Raji (cell line): ENCODE data around the gene METTL4.

Experiments used
- POLR2A ChIP-seq: IDR thresholded peaks from 2 replicates; pipeline ENCODE4 v1.6.1; 2011; ENCODE audit warnings: low read depth, low read length, control low read depth; ENCODE audit not compliant: insufficient read depth

Gene METTL4

DNA sequence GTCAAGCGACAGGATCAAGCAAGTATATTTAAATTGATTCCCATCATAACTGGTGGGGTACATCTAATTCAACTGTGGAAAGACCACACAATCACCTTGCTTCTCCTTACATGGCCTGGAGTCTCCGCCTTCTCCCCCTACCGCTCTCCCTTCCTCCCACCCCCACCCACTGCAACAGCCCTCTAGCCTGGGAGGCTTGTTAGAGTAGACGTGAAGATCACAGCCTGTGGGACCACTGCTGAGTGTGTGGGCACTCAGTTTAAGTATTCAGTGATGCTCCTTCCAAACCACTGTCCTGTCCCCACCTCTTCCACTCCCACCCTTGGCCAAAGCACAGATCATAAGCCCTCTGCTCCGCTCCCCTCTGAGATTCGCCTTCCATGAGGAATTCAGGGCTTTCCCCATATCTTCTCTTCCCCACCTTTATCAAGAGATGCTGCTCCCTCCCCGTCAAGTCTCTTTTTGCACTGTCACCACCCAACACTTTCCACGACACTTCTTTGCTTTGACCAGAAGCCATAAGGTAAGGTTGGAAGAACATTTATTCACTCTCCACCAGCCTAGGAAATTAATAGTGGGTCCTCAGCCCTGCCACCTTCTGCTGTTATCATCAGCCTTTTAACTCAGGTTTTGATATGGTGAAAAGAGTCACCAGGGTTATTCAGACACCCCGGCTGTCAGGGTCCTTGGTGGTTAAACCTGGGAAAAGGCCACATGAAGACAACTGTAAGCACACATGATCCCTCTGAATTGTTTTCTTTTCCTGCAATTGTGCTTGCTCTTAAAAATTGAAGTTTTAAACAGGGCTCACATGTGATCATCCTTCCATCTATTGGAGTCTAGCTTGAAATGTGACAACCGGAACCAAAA lies 1.7 kb downstream of the METTL4 start:
- no peak for TF ChIP-seq POLR2A

DNA sequence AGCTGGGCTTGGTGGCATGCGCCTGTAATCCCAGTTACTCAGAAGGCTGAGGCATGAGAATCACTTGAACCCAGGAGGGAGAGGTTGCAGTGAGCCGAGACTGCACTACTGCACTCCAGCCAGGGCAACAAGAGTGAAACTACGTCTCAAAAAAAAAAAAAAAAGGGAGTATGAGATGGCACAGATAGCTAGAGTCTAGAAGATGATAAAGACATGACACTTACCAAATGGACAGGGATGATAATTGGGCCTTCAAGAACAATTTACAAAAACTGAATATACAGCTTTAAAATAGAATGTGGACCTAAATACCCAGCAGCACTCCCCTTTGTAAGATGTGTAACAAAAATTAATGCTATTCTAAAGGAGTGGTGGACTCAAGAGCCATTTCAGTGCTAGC lies 2.7 kb downstream of the METTL4 start:
- no peak for TF ChIP-seq POLR2A

DNA sequence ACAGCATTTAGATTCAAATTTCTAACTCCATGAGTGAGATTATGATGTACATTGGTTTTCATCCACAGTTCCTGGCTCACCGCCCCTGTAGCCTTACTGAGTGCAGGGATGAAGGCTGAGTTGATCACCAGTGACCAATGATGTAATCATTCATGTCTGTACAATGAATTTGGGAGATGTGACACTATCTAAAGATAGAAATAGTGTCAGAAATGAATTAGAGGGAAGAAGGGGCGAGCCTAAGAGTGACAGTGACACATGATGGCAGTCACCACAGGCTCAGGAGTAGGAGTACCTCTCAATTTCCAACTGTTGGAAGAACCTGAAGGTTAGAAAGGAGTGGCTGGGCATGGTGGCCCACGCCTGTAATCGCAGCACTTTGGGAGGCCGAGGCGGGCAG lies 3.2 kb downstream of the METTL4 start:
- no peak for TF ChIP-seq POLR2A

DNA sequence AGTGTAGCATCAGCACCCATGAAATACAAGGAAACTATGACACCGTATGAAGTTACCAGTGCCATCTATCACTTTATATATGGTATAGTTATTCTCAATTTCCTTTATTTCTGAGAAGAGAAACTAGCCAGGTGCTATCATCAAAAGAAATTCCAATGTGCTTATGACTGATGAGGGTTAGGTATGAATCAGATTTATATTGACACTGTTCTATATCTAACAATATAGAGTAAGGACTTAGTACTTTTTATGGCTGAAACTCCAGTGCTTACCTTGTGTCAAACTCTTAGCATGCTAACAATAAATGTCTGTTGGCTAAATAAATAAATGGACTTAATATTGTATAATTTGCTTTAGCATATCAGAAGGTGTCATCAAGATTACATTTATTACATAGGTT lies 6.9 kb downstream of the METTL4 start:
- no peak for TF ChIP-seq POLR2A

DNA sequence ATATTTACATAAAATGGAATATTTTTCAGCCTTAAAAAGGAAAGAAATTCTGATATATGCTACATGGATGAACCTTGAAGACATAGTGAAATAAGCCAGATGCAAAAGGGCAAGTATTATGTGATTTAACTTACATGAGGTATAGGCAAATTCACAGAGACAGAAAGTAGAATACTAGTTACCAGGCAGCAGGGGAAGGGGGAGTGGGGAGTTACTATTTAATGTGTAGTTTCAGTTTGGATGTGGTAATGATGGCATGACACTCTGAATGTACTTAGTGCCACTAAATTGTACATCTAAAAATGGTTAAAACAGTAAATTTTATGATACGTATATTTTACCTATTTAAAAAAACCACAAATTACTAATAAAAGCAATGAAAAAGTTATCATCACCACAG lies 12.1 kb downstream of the METTL4 start:
- no peak for TF ChIP-seq POLR2A

DNA sequence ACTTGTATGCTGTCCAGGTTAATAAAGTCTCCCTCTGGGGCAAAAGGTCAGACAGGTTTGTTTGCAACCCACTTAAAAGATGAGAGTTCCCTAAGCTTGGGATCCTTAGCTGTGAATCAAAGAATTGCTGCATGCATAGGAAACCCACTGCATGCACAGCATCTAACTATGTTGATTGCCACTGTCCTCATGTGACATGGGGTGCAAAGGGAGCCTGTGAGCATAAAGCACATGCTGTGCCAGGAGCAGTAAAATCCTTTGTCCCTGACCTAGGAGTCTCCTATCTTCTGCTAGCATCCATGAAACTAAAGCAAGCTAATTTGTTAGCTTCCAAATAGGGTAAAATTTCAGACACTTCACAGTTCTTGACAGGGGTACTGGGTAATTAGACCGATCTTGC lies 13.8 kb downstream of the METTL4 start:
- no peak for TF ChIP-seq POLR2A

DNA sequence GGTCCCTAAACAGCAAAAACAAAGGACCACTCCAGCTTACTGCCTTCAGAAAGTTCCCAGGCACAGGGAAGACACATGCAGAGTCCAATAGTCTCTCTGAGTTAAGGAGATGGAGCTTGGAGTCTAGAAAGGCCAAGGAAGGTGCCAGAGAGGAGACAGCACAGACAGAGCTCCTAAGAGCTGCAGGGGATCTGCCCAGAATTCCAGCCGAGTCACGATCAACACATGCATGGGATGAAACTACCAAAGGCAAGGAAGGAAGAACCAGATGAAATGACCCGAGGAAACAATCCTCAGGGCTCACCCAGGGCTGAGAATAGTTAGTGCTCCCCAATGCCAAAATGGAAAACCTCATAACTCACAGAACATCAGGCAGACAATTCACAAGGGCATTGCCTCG lies 15.4 kb downstream of the METTL4 start:
- no peak for TF ChIP-seq POLR2A

DNA sequence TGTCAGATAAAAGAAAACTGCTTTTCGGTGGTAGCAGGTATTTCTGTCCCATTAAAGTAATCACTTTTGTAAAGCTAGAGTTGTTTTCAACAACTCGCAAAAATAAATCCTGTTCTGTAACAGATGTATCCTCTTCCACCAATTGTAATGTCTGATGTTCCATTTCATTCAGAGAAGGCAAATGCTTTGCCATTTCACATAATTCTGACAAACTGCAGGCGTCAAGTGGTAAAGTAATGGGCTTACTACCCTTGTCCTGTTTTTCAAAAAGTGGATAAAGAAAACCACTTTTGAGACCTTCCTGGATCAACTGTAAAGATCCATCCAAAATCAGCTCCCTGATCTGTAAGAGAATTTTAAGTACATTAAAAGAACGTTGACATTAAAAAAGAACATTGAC lies 16.6 kb downstream of the METTL4 start:
- no peak for TF ChIP-seq POLR2A

DNA sequence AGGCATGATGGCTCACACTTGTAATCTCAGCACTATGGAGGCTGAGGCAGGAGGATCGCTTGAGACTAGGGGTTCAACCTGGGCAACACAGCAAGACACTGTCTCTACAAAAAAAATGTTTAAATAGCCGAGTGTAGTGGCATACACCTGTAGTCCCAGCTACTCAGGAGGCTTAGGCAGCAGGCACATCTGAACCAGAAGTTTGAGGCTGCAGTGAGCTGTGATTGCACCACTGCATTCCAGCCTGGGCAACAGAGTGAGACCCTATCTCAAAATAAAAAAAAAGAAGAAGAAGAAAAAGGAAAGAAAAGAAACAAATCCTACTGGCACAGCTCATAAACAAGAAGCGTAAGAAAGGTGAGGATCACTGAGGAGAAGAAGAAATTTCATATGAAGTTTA lies 19.9 kb downstream of the METTL4 start:
- no peak for TF ChIP-seq POLR2A

DNA sequence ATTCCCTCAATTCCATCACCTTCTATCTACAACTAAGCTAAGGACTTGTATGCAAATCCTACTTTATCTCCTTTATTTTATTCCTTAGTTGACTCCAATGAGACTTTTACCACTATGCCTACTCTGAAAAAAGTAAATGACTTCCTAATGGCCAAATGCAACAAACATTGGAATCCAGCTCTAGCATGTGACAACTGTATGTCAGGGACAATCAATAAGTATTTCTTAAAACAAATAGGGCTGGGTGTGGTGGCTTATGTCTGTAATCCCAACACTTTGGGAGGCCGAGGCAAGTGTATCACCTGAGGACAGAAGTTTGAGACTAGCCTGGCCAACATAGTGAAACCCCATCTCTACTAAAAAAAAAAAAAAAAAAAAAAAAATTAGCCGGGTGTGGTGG lies 21.8 kb downstream of the METTL4 start:
- TF ChIP-seq POLR2A, result no peak

DNA sequence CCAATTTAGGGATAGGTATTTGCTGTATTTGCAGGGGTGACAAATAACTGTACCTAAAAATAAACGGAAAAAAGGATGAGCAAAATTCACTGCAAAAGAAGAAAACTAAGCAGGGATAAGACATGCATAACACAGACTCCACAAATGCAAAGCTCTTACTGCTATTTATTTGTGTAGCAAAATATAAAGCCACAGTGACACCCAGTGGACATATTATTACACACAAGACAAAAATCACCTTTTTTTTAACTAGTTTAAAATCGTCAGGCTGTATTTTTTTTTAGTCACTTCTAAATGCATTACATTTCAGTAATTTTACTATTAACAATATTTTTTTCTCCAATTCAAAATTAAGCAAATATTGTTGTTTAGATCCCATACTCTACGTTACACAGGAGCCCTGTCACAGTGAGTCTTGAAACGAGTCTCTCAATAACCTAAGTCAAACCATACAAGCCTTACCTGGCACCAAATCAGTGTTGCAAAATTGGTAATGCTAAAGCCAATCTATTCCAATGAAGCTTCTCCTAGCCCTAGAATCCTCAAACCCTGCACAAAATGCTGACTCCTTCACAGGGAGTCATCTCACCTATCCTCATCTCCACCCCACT lies 23.7 kb downstream of the METTL4 start:
- TF ChIP-seq POLR2A, result no peak

DNA sequence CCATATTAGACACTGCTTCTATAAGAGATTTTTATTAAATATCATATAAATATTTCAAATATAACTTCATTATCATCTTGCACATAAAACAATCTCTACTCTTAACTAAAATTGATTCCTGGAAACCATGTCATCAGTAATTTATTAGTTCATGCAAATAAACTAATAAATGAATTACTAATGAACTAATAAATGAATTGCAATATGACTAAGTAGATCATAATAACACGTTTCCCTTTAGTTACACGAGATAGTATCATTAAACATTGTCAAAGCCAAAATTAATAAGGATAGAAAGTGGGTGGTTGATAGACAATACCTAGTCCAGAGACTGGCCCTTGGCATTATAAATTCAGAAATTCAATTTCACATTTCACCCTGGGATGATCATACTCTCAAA lies 26.1 kb downstream of the METTL4 start:
- TF ChIP-seq POLR2A, result no peak

DNA sequence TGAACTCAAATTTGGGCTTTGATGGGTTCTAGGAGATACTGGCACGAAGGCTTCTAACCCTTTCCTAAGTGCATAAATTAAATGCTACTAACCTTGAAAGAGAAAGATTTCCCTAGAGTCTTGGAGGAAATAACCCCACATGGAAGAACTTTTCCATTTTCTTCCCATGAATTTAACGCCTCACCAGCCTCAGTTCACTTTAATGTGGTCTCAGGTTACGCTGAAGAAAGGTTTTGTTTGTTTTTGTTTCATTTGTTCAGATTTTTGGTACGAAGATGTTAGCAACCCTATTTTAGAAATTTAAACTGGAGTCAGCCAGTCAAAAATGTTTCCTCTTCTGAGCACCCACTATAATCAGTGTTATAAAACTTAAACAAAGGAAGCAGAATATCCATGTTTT lies 30.7 kb downstream of the METTL4 start:
- no peak for TF ChIP-seq POLR2A

DNA sequence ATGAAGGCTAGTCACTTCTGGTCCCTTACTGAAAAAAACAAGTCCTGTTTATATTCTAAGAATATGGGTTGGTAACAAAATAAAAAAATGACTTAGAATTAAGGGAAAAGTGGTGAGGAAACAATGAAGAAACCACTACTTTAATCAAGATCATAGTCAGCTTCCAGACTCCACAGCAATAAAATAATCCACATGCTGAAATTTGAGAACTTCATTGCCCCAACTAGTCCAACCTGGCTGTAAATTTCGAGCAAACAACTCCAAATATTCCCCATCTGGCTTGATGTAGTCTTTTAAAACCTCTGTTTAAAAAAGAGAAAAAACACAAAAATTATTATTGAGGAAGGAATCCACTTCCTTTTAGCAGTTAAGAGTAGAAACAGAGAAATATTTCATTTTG lies 32.5 kb downstream of the METTL4 start:
- TF ChIP-seq POLR2A, result no peak

DNA sequence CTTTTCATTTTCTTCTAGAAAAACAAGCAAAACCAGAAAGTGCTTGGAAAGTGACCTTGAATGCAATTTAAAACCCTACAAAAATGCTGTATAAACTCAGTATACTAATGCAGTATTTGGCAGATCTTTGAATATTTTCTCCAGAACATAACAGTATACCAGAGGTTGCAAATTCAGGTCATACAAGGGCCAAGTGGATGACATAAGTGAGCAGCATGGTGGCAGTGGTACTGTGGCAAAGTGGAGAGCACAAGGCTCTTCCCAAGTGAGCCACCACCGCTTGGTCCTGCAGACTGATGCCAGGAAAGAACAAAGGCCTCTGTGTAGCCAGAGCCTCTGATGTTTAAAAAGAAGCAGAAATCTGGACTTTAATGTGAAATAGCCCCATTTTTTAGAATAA lies 33.1 kb downstream of the METTL4 start:
- TF ChIP-seq POLR2A, result no peak

DNA sequence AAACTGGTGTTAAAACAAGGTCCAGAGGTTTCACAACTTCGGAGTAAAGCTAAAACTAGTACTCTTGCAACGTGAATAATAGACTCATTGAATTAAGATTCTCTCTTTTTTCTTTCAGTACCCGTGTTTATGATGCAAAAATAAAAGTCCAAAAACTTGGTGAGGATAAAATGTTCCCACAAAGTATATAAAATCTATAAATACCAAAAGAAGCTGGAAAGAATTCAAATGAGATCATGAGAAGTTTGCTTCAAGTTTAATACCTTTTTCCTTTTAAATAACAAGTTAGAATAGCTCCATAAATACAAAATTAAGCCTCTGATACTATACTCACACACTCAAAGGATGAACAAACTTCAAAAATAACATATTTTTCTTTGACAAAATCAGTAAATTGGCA lies 34.0 kb downstream of the METTL4 start:
- no peak for TF ChIP-seq POLR2A

DNA sequence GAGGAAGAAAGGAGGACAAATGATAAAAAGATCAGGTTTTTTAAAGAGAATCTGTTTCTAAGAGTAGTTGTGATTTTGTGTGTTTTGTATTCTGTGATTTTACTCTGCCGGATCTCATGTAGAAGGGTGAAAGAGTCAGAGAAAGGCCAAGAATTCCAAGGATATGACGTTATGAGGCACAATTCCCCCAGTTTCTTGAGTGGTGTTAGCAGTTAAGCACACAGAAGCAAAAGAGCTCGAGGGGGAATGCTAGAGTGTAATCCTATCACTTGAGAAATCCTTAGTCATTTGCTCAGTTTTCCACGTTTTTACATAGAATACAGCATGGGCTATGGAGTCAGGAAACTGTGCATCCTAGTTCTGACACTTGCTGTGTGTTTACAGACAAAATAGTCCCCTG lies 34.8 kb downstream of the METTL4 start:
- TF ChIP-seq POLR2A, result no peak
